Neural progenitor cell (in vitro differentiated cells): Measurements from ENCODE around the gene TBL1X. TPM values are rescaled to one million over a fixed set of nuclear protein-coding genes. Genes with fewer than 3 reads are reported as not detected.

Source experiments
- DNase-seq: peaks from one replicate; pipeline ENCODE4 v3.0.0-alpha.2; 2016; ENCODE audit warnings: low spot score
- H2AFZ ChIP-seq: fragments of 200-600 bp; sonication (generic); replicated peaks from 2 replicates; pipeline ENCODE4 v1.6.1; 2016; ENCODE audit warnings: antibody characterized with exemption
- H3F3A ChIP-seq: fragments of 200-600 bp; sonication (generic); 2 replicates; pipeline ENCODE4 v1.6.1; 2016; ENCODE audit warnings: antibody characterized with exemption, low read depth
- H3K27ac ChIP-seq: fragments of 200-600 bp; sonication (generic); 2 replicates; pipeline ENCODE4 v1.5.1; 2016; ENCODE audit warnings: mild to moderate bottlenecking
- H3K27me3 ChIP-seq: fragments of 200-600 bp; sonication (generic); 2 replicates; pipeline ENCODE4 v1.6.1; 2016; ENCODE audit warnings: mild to moderate bottlenecking, moderate library complexity
- H3K36me3 ChIP-seq: fragments of 200-600 bp; sonication (generic); 2 replicates; pipeline ENCODE4 v1.5.1; 2016
- H3K4me1 ChIP-seq: fragments of 200-600 bp; sonication (generic); 2 replicates; pipeline ENCODE4 v1.6.1; 2016; ENCODE audit warnings: mixed run types
- H3K4me2 ChIP-seq: fragments of 200-600 bp; sonication (generic); 2 replicates; pipeline ENCODE4 v1.6.1; 2016
- H3K4me3 ChIP-seq: fragments of 200-600 bp; sonication (generic); 2 replicates; pipeline ENCODE4 v1.5.1; 2016
- H3K79me2 ChIP-seq: fragments of 200-600 bp; sonication (generic); 2 replicates; pipeline ENCODE4 v1.6.1; 2016; ENCODE audit warnings: low read depth
- H3K9ac ChIP-seq: fragments of 200-600 bp; sonication (generic); 2 replicates; pipeline ENCODE4 v1.6.1; 2016
- H3K9me3 ChIP-seq: fragments of 200-600 bp; sonication (generic); 2 replicates; pipeline ENCODE4 v1.5.1; 2016; ENCODE audit warnings: low read depth
- H4K20me1 ChIP-seq: fragments of 200-600 bp; sonication (generic); 2 replicates; pipeline ENCODE4 v1.6.1; 2016; ENCODE audit warnings: low read depth
- H3K27ac Mint-ChIP-seq: 3 replicates; pipeline ENCODE4 v1.8.0; 2021; ENCODE audit warnings: mixed read lengths
- H3K27me3 Mint-ChIP-seq: 2 replicates; pipeline ENCODE4 v1.8.0; 2022; ENCODE audit warnings: low read depth, mild to moderate bottlenecking, inconsistent platforms, moderate library complexity, mixed read lengths; ENCODE audit not compliant: insufficient read depth
- H3K36me3 Mint-ChIP-seq: 3 replicates; pipeline ENCODE4 v1.8.0; 2021; ENCODE audit warnings: mixed read lengths
- H3K4me1 Mint-ChIP-seq: 3 replicates; pipeline ENCODE4 v1.8.0; 2021; ENCODE audit warnings: mixed read lengths
- H3K4me3 Mint-ChIP-seq: 3 replicates; pipeline ENCODE4 v1.8.0; 2021; ENCODE audit warnings: mild to moderate bottlenecking, moderate library complexity, mixed read lengths
- H3K9me3 Mint-ChIP-seq: 3 replicates; pipeline ENCODE4 v1.8.0; 2020; ENCODE audit warnings: mixed read lengths
- CTCF ChIP-seq: fragments of 200-600 bp; sonication (generic); IDR thresholded peaks from 2 replicates; pipeline ENCODE4 v1.5.1; 2017; ENCODE audit warnings: antibody characterized with exemption, mild to moderate bottlenecking
- EZH2 ChIP-seq: fragments of 200-600 bp; sonication (generic); IDR thresholded peaks from 2 replicates; pipeline ENCODE4 v1.6.1; 2017; ENCODE audit warnings: antibody characterized with exemption, mild to moderate bottlenecking, moderate library complexity
- EZH2phosphoT487 ChIP-seq: fragments of 200-600 bp; sonication (generic); IDR thresholded peaks from 2 replicates; pipeline ENCODE4 v1.6.1; 2017; ENCODE audit warnings: antibody characterized with exemption
- total RNA-seq: library from RNA; depleted of rRNA; stranded (reverse); fragments of >200 nt; gene quantifications from 2 replicates; pipeline ENCODE4 v1.2.3, GENCODE V29; 2015; ENCODE audit warnings: low replicate concordance

TBL1X gene
- total RNA-seq, 1 donor from 2014 or later = 35.7 TPM

- Histone ChIP-seq H3K4me2 (no peak overlapping the region), H3K36me3 (no peaks in the 10 kb centered on the region), H3K4me3 (no peak overlapping the region), H3K79me2 (no peaks in the 10 kb centered on the region), H3K9me3 (no peaks in the 10 kb centered on the region), H4K20me1 (no peaks in the 10 kb centered on the region), H2AFZ (no peak overlapping the region), H3F3A (no peaks in the 10 kb centered on the region), H3K27ac (no peak overlapping the region), H3K27me3 (no peaks in the 10 kb centered on the region), H3K4me1 (peaks cover 3% of the 10 kb centered on the region), H3K9ac (no peak overlapping the region)
- Mint-ChIP-seq H3K9me3 (peaks cover 2% of the 10 kb centered on the region), H3K27ac (peak overlapping the region; percentile 68), H3K36me3 (peaks cover 4% of the 10 kb centered on the region), H3K27me3 (peaks cover 14% of the 10 kb centered on the region), H3K4me1 (peaks cover 27% of the 10 kb centered on the region), H3K4me3 (no peak overlapping the region)
- no peak for TF ChIP-seq CTCF
- TF ChIP-seq EZH2phosphoT487 = no peak
- no peak for TF ChIP-seq EZH2
- DNase-seq = no peak
Measured at GRCh38 chrX:9747644-9748043, 282.8 kb downstream of the TBL1X start.

GRCh38 chrX:9749146-9749692, 284.4 kb downstream of the TBL1X start:
- peaks cover 27% of the 10 kb centered on the region for H3K4me1 Mint-ChIP-seq
- H3K36me3 Mint-ChIP-seq = no peaks in the 10 kb centered on the region
- Histone ChIP-seq H3K9ac (no peak overlapping the region), H3K9me3 (no peaks in the 10 kb centered on the region), H3K36me3 (no peaks in the 10 kb centered on the region), H3K27ac (no peak overlapping the region), H3K4me3 (no peak overlapping the region), H2AFZ (no peak overlapping the region), H4K20me1 (no peaks in the 10 kb centered on the region), H3K79me2 (no peaks in the 10 kb centered on the region), H3K27me3 (no peaks in the 10 kb centered on the region), H3K4me2 (no peak overlapping the region), H3K4me1 (peaks cover 3% of the 10 kb centered on the region), H3F3A (no peaks in the 10 kb centered on the region)
- peaks cover 4% of the 10 kb centered on the region for H3K9me3 Mint-ChIP-seq
- no peak for DNase-seq
- no peak overlapping the region for H3K4me3 Mint-ChIP-seq
- H3K27ac Mint-ChIP-seq = peak overlapping the region; percentile 58
- TF ChIP-seq EZH2 (no peak), CTCF (no peak), EZH2phosphoT487 (no peak)
- H3K27me3 Mint-ChIP-seq = peaks cover 13% of the 10 kb centered on the region

- Mint-ChIP-seq H3K36me3 (no peaks in the 10 kb centered on the region), H3K27ac (no peak overlapping the region), H3K9me3 (peaks cover 2% of the 10 kb centered on the region), H3K27me3 (peaks cover 2% of the 10 kb centered on the region), H3K4me1 (no peaks in the 10 kb centered on the region), H3K4me3 (no peak overlapping the region)
- H3K36me3 ChIP-seq = no peaks in the 10 kb centered on the region
- H3K4me1 ChIP-seq = no peaks in the 10 kb centered on the region
- H4K20me1 ChIP-seq = no peaks in the 10 kb centered on the region
- H3K4me3 ChIP-seq = no peak overlapping the region
- TF ChIP-seq EZH2phosphoT487 (no peak), EZH2 (no peak), CTCF (no peak)
- H3K27ac ChIP-seq = no peak overlapping the region
- H3K4me2 ChIP-seq = no peak overlapping the region
- DNase-seq = no peak
- H3K27me3 ChIP-seq = no peaks in the 10 kb centered on the region
- H3K9me3 ChIP-seq = peaks cover 2% of the 10 kb centered on the region
- H3K79me2 ChIP-seq = no peaks in the 10 kb centered on the region
- H3F3A ChIP-seq = no peaks in the 10 kb centered on the region
- no peak overlapping the region for H3K9ac ChIP-seq
- no peak overlapping the region for H2AFZ ChIP-seq
Measured at GRCh38 chrX:9757366-9757765, 292.5 kb downstream of the TBL1X start.
